Stomach (tissue), 9 donors: ENCODE results near the gene TTN. TPM values are rescaled to one million over a fixed set of nuclear protein-coding genes. Genes with fewer than 3 reads are reported as not detected.

Source experiments
- DNase-seq, 2 donors: peaks; one replicate each; pipeline versions ENCODE4 v3.0.0 to v3.0.0-alpha.2; 2013 to 2019
- H3K27ac ChIP-seq, 5 donors: fragments of 200-600 bp in 4 of 5; sonication (generic) in 4 of 5; one replicate each; pipeline ENCODE4 v1.5.1; 2013 to 2019; ENCODE audit warnings: mild to moderate bottlenecking in 1 of 5, moderate library complexity in 1 of 5
- H3K27me3 ChIP-seq, 3 donors: fragments of 200-600 bp; sonication (generic); one replicate each; pipeline ENCODE4 v1.5.1; 2017 to 2019; ENCODE audit warnings: mixed run types in 1 of 3
- H3K36me3 ChIP-seq, 4 donors: fragments of 200-600 bp; sonication (generic); 1 replicate in 3 of 4; 2 replicates in 1 of 4; pipeline ENCODE4 v1.5.1; 2016 to 2019
- H3K4me1 ChIP-seq, 4 donors: fragments of 200-600 bp; sonication (generic); one replicate each; pipeline ENCODE4 v1.5.1; 2016 to 2019
- H3K4me3 ChIP-seq, 4 donors: fragments of 200-600 bp; sonication (generic) in 3 of 4; one replicate each; pipeline ENCODE4 v1.5.1; 2016 to 2019; ENCODE audit warnings: mild to moderate bottlenecking in 1 of 4
- H3K9me3 ChIP-seq, 4 donors: fragments of 200-600 bp; sonication (generic); one replicate each; pipeline ENCODE4 v1.5.1; 2016 to 2019
- EP300 ChIP-seq: sonication (generic); formaldehyde crosslinking; IDR thresholded peaks from one replicate; pipeline ENCODE4 v1.6.1; 2017; ENCODE audit warnings: antibody characterized with exemption
- POLR2A ChIP-seq, 4 donors: fragments of 450-650 bp; IDR thresholded peaks; one replicate each; pipeline ENCODE4 v1.6.1; 2016; ENCODE audit warnings: antibody characterized with exemption in 4 of 4, control low read depth in 2 of 4, mild to moderate bottlenecking in 1 of 4, moderate library complexity in 1 of 4
- POLR2AphosphoS5 ChIP-seq, 3 donors: sonication (generic); formaldehyde crosslinking; IDR thresholded peaks; one replicate each; pipeline ENCODE4 v1.6.1; 2016; ENCODE audit warnings: antibody characterized with exemption in 3 of 3
- WGBS, 5 donors: extraction: QIAGEN DNeasy Blood & Tissue Kit in 3 of 5; methylation state at CpG; one replicate each; pipeline versions ENCODE4 v1.1.5 to v1.1.7; 2013 to 2018; 5-methylcytosine and 5-hydroxymethylcytosine counted together
- intact Hi-C: fragments of 100-400 bp; cut with DNase I; formaldehyde crosslinking; loops from one replicate; pipeline ENCODE4 v1.15.1; 2023; ENCODE audit warnings: low total_unique reads
- polyA plus RNA-seq, 3 donors: library from polyadenylated mRNA; stranded (reverse); fragments of 200-250 nt; gene quantifications; one replicate each; pipeline ENCODE4 v1.2.3, GENCODE V29; 2013
- total RNA-seq, 5 donors: library from RNA; depleted of rRNA; stranded (reverse); fragments of >200 nt; gene quantifications; one replicate each; pipeline versions ENCODE4 v1.1.0 to v1.2.3, GENCODE V29; 2014 to 2016
- TF ChIP-seq, protein P1 (sequence below), 7 experiments: fragments of 450-650 bp in 4 of 7; fragments of 200-600 bp in 3 of 7; sonication (generic) in 3 of 7; IDR thresholded peaks; one replicate each; pipeline ENCODE4 v1.5.1; 2016 to 2019; ENCODE audit warnings: antibody characterized with exemption in 7 of 7, control low read depth in 2 of 7, mild to moderate bottlenecking in 1 of 7
- donor health status: healthy with polysubstance abuse.
- donor health status: Bipolar disorder and iron deficiency.
- donor health status: healthy.

The TTN gene
- total and polyA plus RNA-seq, 8 donors, result 0.03 to 12.8 (median 2.2) TPM

DNA sequence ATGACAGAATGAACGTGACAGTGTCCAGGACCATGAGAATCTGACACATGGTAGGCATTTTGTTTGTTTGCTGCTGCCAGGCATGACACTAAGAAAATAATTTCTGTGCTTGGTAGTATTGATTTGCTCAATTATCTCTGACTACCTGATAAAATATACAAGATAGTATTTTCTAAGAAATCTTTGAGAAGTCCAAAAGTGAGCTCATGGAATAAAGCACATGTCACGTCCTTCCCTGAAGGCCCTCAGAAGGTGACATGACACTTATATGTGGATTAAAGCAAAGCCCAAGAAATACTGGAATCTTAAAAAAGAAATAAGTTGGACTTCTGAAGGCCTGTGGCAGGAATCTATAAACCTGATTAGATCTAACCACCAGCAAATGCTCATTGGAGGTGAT lies 3.8 kb upstream of the TTN start:
- WGBS, 5 donors, result 75 to 85% (median 81%) methylated on average over 2 of the region's 2 CpGs
- Histone ChIP-seq H3K27ac (no peak overlapping the region), H3K4me1 (peaks cover 0 to 9% (median 2%) of the 10 kb centered on the region in 4 donors), H3K36me3 (no peaks in the 10 kb centered on the region), H3K9me3 (no peaks in the 10 kb centered on the region), H3K4me3 (no peak overlapping the region), H3K27me3 (no peaks in the 10 kb centered on the region)
- DNase-seq, result no peak
- no peak for TF ChIP-seq POLR2A (IDR thresholded peaks at IDR 0.05)
- TF ChIP-seq POLR2AphosphoS5 (IDR thresholded peaks at IDR 0.05), result no peak
- TF ChIP-seq, protein P1, sequence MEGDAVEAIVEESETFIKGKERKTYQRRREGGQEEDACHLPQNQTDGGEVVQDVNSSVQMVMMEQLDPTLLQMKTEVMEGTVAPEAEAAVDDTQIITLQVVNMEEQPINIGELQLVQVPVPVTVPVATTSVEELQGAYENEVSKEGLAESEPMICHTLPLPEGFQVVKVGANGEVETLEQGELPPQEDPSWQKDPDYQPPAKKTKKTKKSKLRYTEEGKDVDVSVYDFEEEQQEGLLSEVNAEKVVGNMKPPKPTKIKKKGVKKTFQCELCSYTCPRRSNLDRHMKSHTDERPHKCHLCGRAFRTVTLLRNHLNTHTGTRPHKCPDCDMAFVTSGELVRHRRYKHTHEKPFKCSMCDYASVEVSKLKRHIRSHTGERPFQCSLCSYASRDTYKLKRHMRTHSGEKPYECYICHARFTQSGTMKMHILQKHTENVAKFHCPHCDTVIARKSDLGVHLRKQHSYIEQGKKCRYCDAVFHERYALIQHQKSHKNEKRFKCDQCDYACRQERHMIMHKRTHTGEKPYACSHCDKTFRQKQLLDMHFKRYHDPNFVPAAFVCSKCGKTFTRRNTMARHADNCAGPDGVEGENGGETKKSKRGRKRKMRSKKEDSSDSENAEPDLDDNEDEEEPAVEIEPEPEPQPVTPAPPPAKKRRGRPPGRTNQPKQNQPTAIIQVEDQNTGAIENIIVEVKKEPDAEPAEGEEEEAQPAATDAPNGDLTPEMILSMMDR (IDR thresholded peaks at IDR 0.05), result no peak
- TF ChIP-seq EP300, result no peak
- intact Hi-C loops, result no loop called here

DNA sequence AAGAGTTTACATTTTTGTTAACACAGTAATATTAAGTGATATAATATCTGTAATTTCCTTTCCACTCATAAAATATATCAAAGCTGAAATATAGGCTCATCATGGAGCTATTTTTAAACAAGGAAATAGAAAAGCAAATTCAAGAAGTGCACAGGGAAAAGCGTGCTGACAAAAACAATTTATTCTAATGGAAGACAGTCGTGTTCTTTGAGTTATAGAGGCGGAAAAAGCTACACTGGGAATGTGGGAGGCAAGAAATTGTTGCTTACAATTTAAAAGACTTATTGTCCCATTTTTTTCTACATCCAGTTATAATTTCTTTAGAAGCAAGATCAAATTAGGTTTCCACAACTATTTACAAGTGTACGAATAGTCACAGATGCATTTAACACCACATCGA lies 3.2 kb upstream of the TTN start:
- peaks cover 0 to 9% (median 2%) of the 10 kb centered on the region in 4 donors for H3K4me1 ChIP-seq
- H3K4me3 ChIP-seq, result no peak overlapping the region
- no peaks in the 10 kb centered on the region for H3K9me3 ChIP-seq
- no peak for DNase-seq
- no peaks in the 10 kb centered on the region for H3K36me3 ChIP-seq
- intact Hi-C loops, result no loop called here
- TF ChIP-seq, protein P1 (IDR thresholded peaks at IDR 0.05), result no peak
- TF ChIP-seq POLR2A (IDR thresholded peaks at IDR 0.05), result no peak
- TF ChIP-seq POLR2AphosphoS5 (IDR thresholded peaks at IDR 0.05), result no peak
- TF ChIP-seq EP300, result no peak
- H3K27me3 ChIP-seq, result no peaks in the 10 kb centered on the region
- H3K27ac ChIP-seq, result no peak overlapping the region
- WGBS, 5 donors, result 86 to 93% (median 91%) methylated on average over 5 of the region's 5 CpGs

DNA sequence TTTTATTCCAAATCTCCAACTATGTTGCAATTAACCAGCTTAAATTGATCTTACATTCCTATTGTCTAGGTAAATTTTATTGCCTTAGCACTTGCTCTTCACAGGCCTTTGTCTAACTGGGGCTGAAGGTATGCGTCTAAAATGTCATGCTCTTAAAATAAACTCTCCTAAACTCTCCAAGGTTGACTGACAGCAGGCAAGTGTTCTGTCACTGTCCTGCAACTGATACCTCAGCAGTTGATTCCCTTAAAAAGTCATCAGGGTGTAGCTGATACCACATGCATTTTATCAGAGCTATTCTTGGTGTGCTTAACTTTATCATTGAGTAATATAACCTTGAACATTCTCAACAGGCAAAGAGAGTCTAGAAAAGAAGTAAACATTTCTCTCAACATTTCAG lies 680 bp downstream of the TTN start:
- no peak for DNase-seq
- Histone ChIP-seq H3K27ac (no peak overlapping the region), H3K27me3 (no peaks in the 10 kb centered on the region), H3K9me3 (no peaks in the 10 kb centered on the region), H3K4me3 (no peak overlapping the region), H3K4me1 (peaks cover 0 to 9% (median 2%) of the 10 kb centered on the region in 4 donors), H3K36me3 (no peaks in the 10 kb centered on the region)
- 79 to 94% (median 90%) methylated on average over 1 of the region's 1 CpG for WGBS, 5 donors
- intact Hi-C loops, result no loop called here
- TF ChIP-seq POLR2A (IDR thresholded peaks at IDR 0.05) (no peak), EP300 (no peak), POLR2AphosphoS5 (IDR thresholded peaks at IDR 0.05) (no peak)
- TF ChIP-seq, protein P1 (IDR thresholded peaks at IDR 0.05), result no peak

DNA sequence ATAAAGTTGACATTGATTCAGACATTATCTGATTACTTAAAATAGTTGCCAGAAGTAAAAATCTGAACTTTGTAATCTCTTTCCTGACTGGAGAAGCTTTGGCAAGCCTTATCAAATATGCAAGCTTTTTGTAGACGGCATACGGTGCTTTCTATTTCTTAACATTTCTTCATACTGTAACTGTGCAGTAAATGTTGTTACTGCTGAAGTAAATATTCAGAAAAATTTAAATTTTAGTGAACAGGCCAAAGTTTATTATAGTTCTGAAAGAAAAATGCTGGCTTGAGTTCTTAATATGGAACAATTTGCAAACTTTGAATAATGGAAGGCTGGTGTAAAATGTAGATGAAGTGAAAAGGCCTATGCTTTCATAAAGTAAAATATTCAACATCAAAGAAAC lies 1.8 kb downstream of the TTN start:
- TF ChIP-seq POLR2AphosphoS5 (IDR thresholded peaks at IDR 0.05) (no peak), EP300 (no peak), POLR2A (IDR thresholded peaks at IDR 0.05) (no peak)
- TF ChIP-seq, protein P1 (IDR thresholded peaks at IDR 0.05), result no peak
- intact Hi-C loops, result no loop called here
- H3K4me3 ChIP-seq, result no peak overlapping the region
- H3K27ac ChIP-seq, result no peak overlapping the region
- no peaks in the 10 kb centered on the region for H3K27me3 ChIP-seq
- H3K4me1 ChIP-seq, result peaks cover 0 to 9% (median 2%) of the 10 kb centered on the region in 4 donors
- H3K36me3 ChIP-seq, result no peaks in the 10 kb centered on the region
- H3K9me3 ChIP-seq, result no peaks in the 10 kb centered on the region
- DNase-seq, result no peak
- 31 to 68% (median 37%) methylated on average over 2 of the region's 2 CpGs for WGBS, 5 donors
